Activated CD8-positive, alpha-beta memory T cell treated with anti-CD3 and anti-CD28 coated beads, Interleukin-2, amount 50 U/mL, for 24 hours (primary cell): ENCODE results near the gene CD46.

Source experiments
- DNase-seq: peaks from one replicate; pipeline ENCODE4 v3.0.0-alpha.2; 2020; ENCODE audit errors: extremely low read depth

CD46 gene

DNA sequence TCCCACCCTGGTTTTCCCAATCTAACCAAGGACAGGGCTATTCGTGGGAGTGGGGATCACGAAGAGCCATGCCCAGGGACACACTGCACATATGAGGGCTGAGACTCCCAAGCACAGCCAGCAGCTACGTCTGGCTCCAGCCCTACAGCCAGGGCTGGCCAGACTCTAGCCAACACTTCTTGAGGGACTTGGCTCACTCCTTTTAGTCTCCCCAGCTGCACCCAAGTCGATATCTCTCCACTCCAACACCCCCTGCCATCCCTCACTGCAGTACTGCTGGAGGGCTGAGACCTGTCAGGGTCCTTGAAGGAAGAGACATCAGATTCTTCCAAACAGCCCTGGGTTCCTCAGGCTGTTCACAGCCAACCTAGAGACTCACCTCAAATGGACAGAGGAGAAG lies 62.6 kb downstream of the CD46 start:
- no peak for DNase-seq

DNA sequence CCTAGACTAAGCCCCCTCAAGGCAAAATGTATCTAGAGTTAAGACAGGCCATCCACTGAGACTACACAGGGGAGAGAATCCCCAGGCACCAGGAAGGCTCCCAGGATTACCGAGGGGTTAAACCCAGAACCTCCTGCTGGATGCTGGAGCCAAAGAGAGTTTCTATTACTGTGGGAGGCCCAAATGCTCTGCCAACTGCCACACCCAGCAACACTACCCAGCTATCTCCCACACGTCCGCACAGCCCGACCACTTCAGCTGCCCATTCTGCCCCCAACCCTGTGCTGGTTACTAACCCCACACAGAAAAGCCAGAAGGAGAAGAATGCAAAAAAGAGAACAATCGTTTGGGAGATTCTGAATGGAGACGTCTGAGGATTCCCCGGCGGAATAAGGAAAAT lies 63.6 kb downstream of the CD46 start:
- no peak for DNase-seq

DNA sequence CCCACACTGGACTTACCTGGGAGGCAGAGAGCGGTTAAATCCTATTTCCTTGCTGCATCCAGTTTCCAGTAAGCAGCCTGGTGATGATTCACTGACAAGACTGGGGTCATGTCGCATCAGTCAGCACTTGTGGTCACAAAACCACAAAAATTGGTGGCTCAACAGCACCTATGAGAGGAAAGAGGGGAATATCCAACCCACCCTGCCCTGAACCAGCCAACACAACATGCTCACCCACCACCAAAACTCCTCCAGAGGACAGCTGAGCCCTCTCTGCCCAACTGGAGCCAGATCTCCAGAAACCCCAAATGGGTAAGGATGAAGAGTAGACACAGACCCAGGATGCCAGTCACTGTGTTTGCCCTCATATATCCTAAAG lies 64.0 kb downstream of the CD46 start:
- no peak for DNase-seq

DNA sequence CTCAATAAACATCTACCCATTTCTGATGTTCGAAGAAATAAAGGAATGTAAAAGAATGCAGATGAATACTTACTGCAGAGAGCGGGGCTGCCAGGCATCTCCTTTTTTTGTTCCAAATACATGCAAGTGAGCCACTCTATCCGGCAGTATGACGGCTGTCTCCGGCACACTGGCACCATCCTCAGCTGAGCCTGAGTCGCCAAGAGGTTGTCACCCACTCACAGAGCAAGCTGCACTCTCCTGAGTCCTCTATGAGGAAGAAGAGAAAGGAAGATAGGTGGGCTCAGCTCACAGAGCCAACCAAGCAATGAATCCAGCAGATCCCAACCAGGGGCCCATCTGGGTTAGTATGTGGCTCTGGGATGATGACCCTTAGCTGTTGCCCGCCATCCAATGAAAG lies 65.3 kb downstream of the CD46 start:
- DNase-seq: no peak

DNA sequence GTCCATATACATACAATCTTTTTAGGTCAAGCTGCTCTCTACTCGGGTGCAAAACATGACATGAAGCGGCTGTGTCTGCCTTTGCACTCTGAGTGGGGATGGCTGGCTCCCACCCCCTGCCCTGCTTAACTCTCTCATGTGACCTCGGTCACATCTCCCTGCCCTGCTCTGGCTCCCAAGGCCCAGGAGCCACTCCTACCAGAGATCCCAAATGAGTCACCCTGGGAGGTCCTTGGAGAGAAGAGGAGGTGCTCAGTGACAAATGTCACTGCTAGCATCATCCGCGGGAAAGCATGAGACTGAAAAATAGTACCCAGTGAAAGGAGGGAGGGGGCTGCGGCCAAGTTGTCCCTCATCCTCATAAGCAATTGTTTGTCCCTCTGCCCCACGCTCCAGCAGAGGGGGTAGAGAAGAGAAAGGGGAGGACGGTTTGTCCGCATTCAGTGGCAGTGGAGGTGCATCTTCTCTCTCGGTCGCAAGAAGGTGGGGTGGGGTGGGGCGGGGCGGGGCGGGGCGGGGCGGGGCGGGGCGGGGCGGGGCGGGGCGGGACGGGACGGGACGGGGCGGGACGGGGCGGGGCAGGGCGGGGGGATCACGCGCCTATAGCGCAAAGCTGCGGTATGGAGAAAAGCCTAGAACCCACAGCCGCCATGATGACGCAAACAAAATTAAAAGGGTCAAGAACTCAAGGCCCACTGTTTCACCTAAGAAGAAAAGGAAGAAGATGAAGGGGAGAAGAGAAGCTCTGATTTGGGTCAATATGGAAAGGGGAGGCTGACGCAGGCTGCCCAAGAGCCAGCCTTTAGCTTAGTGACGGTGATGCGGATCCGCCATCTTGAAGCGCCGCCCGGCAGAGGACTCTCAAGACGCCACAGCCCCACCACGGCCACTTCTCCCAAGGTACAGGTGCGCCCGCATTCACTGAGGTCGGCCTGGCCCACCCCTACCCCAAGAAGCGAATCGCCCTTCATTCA lies 66.2 kb downstream of the CD46 start:
- DNase-seq: no peak

DNA sequence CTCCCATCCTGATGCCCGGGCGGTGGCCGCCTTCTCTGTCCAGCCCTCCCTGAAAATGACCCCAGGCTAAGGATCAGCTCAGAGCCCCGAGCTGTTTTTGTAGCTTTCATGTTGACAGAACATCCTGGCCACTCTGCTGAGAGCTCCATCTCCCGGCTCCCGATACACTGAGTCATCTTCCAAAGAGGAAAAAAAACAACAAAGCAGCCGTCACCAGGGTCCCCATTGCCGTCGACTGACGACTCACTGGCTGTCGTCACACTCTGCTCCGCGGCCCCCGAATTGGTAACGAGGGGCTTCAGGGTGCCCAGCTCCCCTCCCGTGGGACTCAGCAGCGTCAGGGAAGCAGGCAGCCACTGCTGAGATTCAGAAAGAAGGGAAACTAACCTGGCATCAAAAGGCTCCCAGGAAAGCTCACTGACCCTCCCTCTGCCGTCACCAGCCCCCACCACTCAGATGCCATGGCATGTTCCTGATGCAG lies 67.2 kb downstream of the CD46 start:
- DNase-seq: no peak

DNA sequence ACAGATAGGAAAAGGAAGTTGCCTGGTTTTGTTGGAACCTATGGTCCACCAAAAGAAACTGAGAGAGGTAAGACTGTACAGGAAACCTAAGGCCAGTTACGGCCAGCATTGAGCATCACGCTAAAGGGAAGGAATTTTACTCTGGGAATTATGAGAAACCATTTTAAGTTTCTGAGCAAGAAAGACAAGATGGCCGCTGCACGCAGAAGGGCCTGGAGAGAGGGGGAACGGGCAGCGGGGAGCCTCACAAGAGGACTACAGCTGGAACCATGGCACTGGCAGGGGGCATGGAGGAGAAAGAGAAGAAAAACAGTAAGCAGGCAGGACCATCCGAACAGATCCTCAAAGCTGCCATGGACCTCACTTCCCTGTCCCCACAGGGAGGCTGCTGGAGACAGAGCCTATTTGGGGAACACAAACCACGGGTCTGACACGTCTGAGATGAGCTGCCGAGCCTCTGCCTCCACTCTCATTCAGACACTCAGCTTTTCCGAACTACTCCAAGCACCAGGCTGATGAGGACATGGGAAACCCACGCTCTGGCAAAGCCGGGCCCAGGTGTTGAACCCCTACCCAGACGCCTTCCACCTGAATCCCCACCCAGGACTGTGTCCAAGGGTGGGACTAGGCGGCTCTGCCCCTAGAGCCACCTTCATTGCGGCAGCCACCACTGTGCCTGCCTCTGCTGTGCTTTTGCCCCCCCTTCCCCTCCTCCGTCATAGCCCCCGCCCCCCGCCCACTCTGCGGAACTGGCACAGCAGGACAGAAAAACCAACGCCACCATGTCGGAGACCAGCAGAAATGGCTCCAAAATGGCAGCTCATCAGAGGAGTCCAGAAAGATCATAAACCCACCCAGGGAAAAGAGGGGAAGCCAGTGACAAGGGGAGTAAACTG lies 69.0 kb downstream of the CD46 start:
- no peak for DNase-seq

DNA sequence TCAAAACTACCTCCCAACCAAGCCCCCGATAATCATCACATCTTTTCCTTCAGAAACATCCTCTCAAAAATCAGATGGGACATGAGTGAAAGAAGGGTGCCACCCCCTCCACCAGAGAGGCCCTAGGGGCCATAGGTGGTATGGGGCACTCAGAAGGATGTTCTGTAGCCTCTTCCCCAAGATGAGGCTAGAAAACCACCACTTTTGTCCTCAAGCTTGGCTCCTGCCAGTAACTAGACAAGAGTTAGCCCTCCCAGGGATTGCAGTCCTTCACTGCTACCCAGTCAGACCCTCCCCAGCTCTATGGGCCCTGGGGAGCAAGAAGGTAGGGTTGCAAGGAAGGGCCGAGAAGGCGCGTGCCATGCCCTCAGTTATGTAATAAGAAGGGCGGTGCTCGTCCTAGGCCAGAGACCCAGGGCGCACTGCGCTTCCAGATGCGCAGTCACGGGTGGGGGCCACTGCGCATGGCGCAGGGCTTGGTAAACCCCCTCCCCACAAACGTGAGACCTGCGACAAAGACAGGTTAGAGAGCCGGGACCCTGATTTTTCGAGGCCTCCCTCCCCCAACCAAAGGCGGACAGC lies 69.7 kb downstream of the CD46 start:
- no peak for DNase-seq

DNA sequence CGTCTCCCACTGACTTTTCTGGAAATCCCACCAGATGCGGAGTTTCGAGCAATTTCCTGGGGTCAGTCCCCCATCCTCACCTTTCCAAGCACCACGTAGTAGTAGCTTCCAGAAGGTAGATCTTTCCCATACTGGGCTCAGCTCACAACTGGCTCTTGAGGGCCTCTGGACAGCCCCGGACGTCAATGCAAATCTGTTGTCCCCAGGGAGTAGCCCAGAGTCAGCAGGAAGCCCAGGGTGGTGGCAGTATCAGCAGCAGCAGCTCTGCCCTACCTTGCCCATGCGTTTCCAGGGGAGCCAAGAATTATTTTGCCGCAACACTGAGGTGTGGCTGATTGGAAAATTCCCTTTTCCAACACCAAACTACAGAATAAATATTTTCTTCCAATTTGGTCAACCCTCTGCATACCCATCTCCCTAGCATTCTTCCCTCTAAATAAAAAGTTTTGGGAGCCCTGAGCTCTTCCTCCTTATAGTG lies 70.3 kb downstream of the CD46 start:
- DNase-seq: no peak

GRCh38 chr1:207822602-207823451 lies 71.0 kb downstream of the CD46 start:
- no peak for DNase-seq

GRCh38 chr1:207823531-207823879 lies 71.7 kb downstream of the CD46 start:
- no peak for DNase-seq

- peak; percentile 49 for DNase-seq
These were observed 72.2 kb downstream of the CD46 start for GRCh38 chr1:207823880-207824566.

- DNase-seq: no peak
These were observed 73.0 kb downstream of the CD46 start for GRCh38 chr1:207824691-207825408.

- DNase-seq: no peak
These were observed 73.5 kb downstream of the CD46 start for GRCh38 chr1:207825409-207825695.

DNA sequence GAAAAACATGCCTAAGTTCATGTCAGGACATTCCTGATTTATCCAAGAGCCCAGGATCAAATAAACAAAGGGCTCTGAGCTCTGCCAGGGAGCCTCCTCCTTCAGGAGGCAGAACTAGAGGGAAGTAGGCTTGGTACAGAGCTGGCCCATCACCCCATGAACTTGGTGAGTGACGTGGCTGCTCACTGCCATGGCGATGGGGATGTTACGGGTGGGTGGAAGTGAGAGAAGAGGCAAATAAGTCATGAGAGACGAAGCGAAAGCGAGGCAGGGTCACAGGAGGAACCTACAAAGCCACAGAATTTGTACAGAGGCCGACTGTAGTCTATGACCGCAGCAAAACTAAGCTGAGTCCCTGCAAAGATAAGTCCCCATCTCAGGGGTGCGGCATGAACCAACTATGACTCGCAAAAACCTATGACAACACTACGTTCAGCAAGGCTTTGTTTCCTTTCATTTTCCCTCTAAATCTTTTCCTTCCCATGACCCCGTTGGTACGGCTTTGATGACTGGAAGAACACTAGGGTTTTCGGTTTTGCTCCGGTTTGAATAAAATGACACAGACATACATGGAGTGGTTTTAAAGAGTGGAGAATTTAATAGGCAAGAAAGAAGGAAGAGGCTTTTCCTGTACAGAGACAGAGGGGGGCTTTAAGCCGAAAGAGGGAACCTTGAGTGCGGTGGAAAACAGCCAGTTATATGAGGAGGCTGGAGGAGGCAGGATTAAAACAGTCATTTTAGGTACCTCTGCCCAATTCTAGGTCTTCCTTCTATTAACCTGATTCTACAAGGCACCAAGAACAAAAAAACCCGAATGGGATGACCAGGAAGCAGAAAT lies 74.1 kb downstream of the CD46 start:
- DNase-seq: peak; percentile 79

GRCh38 chr1:207826557-207827487 lies 75.0 kb downstream of the CD46 start:
- no peak for DNase-seq

DNA sequence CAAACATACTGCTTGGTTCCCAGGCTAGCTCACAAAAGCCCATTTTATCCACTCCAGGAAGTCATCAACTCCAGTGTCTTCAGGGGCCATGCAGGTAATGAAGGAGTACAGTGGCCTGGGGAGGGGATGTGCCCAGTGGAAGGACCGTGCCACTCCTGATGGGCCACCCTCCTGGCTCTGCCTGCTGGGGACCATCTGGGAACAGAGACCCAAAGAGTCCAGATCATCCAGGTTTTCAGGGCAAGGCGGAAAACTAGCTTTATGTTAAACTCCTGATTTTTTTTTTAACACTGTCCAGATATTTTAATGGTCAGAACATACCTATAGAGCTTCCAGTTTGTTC lies 75.6 kb downstream of the CD46 start:
- no peak for DNase-seq

GRCh38 chr1:207828046-207828445 lies 76.2 kb downstream of the CD46 start:
- DNase-seq: no peak
